Amygdala (tissue), 56 donors: ENCODE data around the gene C1orf210.

Source experiments
- DNase-seq, 56 donors: peaks; one replicate each; lab custom pipeline; 2025; lab: John Stamatoyannopoulos, UW

C1orf210 gene

DNA sequence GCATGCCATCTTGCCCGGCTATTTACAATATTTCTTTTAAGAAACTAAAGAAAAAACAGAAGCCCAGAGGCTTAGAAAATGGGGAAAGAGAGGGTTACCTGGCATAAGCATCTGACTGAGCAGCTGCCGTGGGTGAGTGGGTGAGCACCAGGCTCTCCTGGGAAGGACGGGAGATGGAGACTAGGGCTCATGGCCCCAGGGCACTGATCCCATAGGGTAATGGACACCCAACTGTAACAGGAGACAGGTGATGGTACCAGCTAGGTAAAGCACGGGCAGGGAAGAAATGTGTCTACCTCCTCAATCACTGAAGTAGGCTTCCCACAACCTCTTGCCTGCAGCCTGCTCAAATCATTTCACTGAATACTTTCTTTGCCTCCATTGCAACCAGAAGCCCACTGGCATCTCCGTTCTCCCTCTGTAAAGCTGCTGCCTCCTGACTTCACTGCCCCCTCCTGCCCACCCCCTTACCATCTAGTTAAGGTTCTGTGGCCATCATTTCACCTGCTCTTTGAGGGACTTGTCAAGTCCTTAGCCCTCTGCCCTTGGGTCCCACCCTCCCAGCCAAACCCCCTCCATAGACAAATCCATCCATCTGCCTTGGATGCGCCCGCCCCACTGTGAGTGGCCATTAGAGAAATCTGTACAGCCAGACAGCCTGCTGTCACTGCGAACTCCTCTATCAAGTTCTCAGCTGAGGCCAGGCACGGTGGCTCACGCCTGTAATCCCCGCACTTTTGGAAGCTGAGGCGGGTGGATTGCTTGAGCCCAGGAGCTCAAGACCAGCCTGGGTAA lies 9.4 kb downstream of the C1orf210 start:
- DNase-seq: no peak

DNA sequence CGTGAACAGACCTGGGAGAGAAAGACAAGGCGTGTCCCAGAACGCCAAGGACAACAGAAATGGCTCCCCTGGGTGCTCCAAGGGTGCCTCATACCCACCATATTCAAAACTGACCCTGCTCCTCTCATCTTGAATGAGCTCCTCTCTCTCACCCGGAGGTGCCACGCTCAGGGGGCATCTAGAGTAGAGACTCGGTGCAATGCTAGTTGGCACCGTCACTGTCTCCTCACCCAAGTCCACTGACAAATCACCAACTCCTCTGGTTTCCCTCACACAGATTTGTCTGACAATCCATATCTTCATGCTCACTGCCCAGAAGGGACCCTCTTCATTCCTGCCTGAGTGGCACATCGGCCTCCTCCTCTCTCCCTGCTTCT lies 10.6 kb downstream of the C1orf210 start:
- DNase-seq: no peak

DNA sequence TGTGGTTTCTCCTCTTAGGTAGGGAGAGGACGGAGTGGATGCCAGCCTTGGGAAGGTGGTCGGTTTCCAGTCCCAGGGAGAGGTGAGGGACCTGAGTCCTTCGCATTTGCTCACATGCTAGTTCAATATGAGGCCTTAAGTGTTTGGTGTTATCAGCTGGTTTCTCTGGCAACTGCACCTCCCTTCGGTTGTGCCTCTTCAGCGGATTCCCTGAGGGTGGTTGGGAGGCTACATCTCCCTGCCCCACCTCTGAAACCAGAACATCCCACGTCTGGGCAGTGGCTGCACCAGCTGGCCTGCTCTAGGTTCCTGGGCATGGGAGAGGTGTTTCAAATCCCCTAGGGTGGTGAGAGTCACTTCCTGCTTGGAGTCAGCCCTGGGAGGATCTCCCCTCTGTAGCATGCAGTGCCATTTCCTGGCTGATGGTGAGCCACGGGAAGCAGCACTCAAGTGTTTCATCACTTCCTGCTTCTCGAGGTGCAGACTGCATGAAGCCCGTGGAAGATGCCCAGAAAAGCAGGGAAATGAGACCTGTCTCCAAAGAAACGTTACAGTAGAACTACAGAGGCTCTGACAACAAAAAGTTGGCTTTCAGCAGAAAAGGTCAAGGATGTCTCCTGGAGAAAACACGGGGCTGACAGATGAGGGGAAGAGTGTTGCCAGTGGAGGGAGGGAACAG lies 11.1 kb downstream of the C1orf210 start:
- no peak for DNase-seq

DNA sequence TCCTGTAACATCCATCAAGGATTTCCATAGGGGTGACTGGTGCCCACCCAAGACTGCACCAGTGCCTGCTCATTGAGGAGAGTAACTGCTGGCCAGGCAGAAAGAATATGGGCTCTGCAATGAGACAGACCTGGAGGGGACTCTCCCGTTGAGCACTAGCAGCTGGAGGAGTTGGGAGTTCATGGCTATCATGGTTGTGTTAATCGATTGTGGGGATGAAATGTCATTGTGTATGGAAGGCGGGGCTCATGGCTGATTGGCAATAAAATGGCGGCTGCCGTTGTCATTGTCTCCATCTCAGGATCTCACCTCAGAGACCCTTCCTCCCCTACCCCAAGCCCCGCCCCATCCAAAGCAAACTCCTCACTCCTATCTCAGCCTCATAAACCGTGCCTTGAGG lies 11.7 kb downstream of the C1orf210 start:
- DNase-seq: no peak

DNA sequence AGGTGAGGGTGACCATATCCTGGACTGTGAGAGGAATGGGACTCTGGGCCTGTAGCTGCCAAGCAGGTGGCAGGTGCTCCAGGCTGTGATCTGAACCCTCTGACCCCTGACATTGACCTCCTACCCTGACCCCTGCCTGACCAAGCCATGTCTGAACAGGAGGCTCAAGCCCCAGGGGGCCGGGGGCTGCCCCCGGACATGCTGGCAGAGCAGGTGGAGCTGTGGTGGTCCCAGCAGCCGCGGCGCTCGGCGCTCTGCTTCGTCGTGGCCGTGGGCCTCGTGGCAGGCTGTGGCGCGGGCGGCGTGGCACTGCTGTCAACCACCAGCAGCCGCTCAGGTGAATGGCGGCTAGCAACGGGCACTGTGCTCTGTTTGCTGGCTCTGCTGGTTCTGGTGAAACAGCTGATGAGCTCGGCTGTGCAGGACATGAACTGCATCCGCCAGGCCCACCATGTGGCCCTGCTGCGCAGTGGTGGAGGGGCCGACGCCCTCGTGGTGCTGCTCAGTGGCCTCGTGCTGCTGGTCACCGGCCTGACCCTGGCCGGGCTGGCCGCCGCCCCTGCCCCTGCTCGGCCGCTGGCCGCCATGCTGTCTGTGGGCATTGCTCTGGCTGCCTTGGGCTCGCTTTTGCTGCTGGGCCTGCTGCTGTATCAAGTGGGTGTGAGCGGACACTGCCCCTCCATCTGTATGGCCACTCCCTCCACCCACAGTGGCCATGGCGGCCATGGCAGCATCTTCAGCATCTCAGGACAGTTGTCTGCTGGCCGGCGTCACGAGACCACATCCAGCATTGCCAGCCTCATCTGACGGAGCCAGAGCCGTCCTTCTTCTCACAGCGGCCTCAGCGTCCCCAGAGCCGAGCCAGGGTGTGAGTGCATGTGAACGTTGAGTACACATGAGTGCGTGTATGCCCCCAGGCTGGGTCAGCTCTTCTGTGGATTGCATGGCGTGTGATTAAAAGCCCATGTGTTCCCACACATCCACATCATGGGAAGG lies 12.5 kb downstream of the C1orf210 start:
- no peak for DNase-seq

DNA sequence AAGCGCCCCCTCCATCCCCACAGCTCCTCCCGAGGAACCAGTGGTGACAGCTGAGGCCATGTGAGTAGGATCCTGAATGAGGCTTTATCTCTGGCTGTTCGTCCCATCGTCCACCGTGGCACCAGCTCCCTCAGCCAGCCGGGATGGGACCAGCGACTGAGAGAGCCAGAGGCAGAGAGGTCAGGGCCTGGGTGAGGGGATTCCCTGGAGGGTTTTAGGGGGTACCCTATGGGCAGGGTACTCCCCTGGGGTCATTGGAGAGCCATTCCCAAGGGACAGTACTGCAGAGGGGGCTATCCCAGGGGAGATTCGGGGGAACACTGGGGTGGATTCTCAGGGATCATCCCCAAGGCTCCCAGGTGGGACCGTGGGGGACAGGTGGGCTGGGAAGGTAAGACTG lies 13.2 kb downstream of the C1orf210 start:
- peak in 46 of 56 donors; percentile 18 to 86 (median 53) for DNase-seq

DNA sequence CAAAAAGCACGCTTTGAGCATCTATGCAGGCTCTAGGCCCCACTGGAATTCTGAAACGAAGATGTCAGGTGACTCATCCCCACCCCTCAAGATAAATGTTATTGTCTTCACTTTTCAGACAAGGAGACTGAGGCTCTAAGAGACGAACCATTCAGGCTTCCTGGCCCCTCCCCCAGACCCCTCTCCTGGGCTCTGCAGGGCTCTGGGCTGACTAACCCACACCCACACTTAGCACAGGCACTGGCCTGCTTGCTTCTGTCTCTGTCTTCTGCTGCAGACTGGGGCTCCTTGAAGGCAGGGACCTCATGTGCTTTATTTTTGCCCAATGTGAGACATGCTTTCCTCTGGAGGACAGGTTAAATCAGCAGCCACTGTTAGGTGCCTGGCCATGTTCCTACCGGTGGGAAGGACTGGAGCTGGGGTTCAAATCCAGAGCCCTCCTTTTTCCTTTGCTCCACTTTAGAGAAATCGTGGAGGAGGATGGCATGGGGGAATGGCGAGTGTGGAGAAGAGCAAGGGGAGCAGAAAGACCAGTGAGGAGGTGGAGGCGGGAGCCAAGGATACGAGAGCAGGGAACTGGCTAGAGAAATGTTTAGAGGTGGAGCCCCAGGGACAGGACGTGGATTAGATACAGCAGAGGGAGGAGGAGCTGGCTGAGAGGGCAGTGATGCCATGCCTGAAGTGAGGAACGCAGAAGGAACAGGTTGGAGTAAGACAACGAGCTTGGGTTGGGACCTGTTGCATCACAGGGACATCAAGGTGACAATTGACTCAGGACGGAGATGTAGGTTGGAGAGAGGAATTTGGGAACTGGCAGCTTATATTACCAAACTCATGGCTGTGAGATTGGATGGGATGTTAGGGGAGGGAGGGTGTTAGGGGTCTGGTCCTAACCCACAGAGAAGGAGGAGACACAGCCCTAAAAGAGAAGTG lies 13.9 kb downstream of the C1orf210 start:
- no peak for DNase-seq

DNA sequence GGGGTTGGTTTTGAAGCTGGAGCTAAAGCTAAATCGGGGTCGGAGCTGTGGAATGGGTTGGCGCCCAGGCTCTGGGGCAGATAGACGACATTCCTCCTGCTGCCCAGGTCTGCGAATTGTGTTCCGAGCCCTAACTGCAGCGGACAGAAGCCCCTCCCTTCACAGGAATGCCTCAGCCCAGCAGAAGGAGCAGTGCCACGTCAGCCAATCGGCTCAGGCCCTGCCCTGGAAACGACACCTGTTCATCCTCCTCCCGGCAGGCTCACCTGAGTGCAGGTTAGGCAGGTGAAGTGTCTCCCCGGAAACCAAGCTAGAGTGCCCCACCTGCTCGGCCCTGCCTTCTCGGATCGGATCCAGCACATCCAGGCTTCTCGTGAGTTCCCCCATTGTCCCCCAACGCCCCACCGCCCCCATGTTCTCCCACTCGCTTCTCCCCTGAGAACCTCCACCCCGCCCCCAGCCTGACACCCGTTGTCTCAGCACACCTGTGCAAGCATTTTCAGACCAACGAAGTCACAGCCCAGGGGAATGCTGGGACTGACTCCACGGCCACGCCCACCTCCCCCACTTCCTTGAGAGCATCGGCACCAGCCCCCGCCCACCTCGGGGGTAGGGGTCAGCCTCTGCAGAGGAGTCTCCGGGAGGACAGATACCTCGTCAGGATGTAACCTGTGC lies 14.8 kb downstream of the C1orf210 start:
- DNase-seq: peak in 1 of 56 donors; percentile 43

DNA sequence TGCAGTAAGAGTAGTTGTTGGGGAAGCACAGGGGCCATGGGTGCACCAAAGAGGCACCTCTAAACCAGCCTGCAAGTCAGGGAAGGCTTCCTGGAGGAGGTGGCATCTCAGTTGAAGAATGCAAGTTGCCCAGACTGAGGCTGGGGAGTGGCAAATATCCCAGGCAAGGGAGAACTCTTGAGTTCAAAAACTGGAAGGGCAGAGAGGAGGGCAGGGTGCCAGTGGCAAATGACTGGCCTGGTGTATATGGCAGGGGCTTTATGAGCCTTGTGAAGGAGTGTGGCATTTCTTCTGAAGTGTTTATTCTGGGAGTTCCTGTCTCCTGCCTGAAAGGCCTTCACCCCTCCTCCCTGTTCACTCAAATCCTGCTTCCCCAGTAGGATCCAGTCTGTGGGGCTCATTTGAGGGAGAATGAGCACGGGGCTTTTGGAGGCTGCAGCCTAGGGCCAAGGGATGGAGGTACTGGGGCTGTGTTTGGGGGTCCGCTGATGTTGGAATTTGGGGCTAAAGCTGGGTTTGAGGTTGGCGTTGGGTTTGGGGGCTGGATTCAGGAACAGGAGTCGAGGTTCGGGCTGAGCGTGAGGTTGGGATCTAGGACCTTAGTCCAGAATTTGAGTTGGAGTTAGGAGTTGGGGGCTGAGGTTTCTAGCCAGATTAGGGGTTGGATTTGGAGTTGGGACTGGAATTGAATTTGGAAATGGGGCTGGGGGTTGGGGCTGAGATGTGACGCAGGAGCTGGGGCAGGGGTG lies 15.6 kb downstream of the C1orf210 start, which contains the start of gene TMEM125:
TSS of gene TMEM125 (plus strand) at position 357 of the 749 bp plus-strand sequence. CDS start 2,740 bp downstream, outside the sequence.
- no peak for DNase-seq

DNA sequence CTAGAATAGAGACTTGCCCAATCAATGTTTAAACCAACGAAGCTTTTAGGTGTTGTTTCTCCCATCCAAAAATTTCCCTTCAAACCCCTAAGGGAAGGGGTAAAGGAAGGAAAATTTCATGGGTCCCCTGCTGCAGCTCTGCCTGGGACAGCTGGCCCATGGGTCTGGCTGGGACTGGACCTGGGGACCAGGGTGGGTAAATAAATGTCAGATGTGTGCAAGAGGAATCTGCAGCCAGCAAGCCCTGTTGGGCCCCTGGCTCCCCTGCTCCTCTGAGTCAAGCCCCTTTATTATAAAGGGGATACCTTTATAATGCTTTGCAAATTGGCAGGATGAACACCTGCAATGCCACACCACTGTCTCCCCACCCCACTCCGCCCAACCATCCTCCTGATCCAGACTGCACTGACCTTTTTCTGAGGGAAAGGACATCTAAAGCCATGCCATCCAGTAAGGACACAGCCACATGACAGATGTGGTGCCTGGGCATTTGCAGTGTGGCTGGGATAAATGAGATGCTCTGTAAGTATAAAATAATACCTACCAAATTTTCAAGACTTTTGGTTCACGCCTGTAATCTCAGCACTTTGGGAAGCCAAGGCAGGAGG lies 17.5 kb downstream of the C1orf210 start:
- no peak for DNase-seq

DNA sequence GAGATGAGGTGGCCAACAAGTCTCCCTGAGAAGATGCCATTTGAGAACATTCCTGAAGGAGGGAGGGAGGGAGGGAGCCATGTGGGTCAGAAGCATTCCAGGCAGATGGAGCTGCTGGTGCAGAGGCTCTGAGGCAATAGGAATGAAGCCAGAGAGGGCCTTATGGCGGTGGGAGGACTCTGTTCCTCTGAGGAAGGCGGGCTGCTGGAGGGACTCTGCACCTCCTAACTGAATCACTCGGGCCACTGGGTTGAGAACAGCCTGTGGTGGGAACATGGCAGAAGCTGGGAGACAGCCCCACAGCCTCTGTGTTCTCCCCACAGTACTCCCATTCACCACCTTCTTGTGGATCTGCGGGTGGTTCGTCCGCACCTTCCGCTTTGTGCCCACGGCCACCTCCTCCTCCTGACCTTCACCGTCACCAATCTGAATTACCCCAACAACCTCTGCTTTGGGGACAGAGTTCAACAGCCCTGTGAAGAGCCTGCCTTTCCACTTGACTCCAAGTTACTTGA lies 18.0 kb downstream of the C1orf210 start:
- no peak for DNase-seq

DNA sequence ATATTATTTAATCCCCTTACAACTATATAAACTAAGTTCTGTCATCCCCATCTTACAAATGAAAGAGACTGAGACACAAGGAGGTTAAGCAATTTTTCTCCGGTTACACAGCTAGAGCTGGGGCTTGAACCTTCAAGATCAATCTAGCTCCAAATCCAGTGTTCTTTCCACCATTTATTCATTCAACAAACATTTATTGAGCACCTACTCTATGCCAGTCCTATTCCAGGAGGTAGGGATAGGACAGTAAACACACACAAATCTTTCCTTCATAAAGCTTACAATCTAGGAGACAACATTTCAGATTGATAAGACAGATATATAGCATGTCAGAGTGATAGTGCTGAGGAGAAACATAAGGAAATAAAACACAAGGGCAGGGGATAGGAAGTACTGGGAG lies 18.5 kb downstream of the C1orf210 start:
- DNase-seq: no peak

DNA sequence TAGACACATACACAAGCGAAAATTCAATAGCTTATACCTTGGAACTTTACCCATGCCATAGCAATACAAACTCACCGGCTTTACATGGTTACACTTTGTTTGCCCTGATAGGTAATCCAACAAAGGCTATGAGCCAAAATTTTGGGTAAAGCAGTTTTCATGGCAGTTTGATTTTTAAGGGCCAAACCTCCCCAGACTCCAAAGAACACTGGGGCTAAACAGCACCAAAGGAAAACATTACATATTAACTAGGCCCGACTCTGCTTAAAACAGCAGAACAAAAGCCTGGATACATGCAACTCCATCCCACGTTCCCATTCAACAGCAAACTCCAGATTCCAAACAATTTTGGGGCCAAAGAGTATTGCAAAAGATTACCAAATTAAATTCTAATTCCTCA lies 19.9 kb downstream of the C1orf210 start:
- no peak for DNase-seq

DNA sequence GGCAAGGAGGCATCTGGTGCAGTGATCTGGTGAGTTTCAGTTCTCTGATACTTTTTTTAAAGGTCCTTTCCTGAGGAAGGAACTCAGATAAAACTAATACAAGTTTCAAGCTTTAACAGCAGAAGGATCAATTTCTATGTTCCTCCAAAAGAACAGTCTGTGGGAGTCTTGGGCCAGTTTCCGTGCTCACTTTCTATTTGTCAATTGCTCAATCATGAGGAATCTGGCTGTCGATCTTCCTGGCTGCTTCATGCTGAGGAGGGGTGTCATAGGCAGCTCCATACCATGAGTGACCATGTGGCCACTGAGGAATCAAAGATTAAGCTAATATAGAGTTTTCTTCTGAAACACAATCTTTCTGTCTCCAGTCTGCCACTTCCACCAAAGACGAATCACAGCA lies 27.0 kb downstream of the C1orf210 start:
- no peak for DNase-seq

DNA sequence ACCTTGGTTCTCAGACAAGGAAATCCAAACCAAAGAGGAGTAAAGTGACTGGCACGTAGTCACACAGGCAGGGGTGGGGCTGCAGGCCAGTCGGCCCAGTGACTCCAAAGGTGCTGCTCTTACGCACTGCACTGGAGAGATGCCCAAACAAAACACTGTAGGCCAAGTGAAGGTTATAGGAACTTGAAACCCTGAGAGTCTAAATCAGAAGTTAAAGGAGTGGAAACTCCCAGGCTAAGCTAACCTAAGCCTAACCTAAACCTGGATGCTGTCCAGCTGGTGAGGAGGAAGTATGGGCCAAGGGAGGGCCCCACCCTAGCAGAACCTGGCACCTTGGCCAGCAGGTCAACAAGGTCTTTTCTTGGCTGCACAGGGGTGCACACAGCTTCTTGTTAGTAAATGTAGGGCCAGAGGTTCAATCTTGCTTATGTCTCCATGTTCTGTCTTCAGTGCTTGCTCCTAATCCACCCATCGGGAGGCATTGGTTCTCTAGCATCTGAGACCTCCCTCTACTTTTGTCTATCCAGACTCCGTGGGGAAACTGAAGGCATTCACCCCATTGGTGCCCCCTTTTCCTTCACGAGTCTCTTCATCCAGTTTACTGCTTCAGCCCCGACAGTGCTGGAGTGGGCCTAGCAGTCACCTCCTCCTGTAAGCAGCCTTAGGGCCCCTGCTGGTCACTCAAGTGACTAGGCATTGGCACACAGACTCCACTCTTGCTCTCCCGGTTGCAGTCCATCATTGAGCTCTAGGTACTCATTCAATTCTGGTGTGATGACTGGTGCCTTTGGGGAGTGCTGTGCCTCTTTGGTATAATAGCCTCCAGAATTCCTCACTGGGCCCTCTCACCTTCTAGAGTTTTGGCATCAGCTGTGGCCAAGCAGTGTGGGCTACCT lies 28.5 kb downstream of the C1orf210 start:
- no peak for DNase-seq

DNA sequence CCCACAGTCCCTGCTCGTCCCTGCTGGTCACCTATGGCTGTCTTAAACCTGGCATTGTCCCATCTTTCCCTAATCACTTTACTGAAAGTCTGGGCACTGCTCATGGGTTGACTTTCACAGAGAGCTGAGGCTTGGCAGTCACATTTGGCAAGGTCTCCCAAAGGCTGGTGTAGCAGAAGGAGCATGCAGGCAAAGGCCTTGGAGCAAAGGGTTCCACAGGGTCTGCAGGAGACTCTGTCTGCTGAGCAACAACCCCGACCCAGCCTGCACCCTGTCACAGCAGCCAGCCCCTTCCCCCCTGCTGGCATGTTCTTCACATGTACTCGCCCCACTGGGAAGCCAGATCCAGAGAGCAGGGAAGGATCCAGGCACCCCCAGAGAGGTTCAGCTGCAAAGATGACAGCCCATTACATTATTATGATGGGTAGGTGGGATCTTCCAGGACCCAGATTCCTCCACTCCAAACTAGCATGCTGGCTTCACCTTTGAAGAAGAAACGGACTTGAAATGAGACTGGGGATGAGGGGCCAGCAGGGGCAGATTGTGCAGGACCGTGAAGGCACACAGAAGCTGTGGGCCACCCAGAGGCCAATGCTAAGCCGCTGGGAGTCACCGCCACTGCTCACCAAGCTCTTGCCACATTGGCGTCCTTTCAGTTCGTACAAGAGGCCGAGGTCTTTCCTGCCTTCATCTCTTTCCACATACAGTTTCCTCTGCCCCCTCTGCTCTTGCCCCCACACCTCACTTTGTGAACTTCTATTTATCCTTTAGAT lies 29.8 kb downstream of the C1orf210 start:
- no peak for DNase-seq
